OCI-LY7 (cell line): ENCODE data around the gene ZNF669. TPM values are rescaled to one million over a fixed set of nuclear protein-coding genes. Genes with fewer than 3 reads are reported as not detected.
"Not testable (repeated sequence)": the region's sequence is repeated elsewhere in the genome, so short reads cannot be mapped to it uniquely, and the experiment has no call there.

Experiments
- BruUV-seq: library from RNA; stranded (reverse); fragments of 400-500 nt; replicated peaks from 2 replicates; lab custom pipeline; 2021; lab: Mats Ljungman, UMichigan
- CTCF ChIA-PET: fragments of 300-600 bp; sonication (Branson Sonifier 250); formaldehyde crosslinking; loops from one replicate; lab custom pipeline; 2022; ENCODE audit warnings: antibody characterized with exemption; ENCODE audit not compliant: unreplicated experiment; lab: Charles Lee
- POLR2A ChIA-PET: fragments of 300-600 bp; sonication (Branson Sonifier 250); formaldehyde crosslinking; loops from one replicate; lab custom pipeline; 2022; ENCODE audit warnings: antibody characterized with exemption; lab: Charles Lee
- DNase-seq: peaks from one replicate; pipeline ENCODE4 v3.0.0-alpha.2; 2015; ENCODE audit warnings: low spot score
- H2AFZ ChIP-seq: fragments of 200-600 bp; sonication (generic), shearing (Covaris generic); 2 replicates; pipeline ENCODE4 v1.6.1; 2014; ENCODE audit warnings: mild to moderate bottlenecking, antibody characterized with exemption, low read length, moderate library complexity
- H3K27ac ChIP-seq: fragments of 200-600 bp; sonication (generic); 2 replicates; pipeline ENCODE4 v1.5.1; 2014; ENCODE audit warnings: mixed run types, low read depth, mild to moderate bottlenecking, moderate library complexity, low read length, inconsistent platforms; ENCODE audit not compliant: poor library complexity, severe bottlenecking
- H3K36me3 ChIP-seq: fragments of 200-600 bp; sonication (generic); 2 replicates; pipeline ENCODE4 v1.6.1; 2014; ENCODE audit warnings: mild to moderate bottlenecking, antibody characterized with exemption, low read length, moderate library complexity, mixed read lengths; ENCODE audit not compliant: insufficient read depth
- H3K4me1 ChIP-seq: fragments of 200-600 bp; sonication (generic); 2 replicates; pipeline ENCODE4 v1.5.1; 2014; ENCODE audit warnings: mild to moderate bottlenecking, low read length; ENCODE audit not compliant: insufficient read depth, poor library complexity, severe bottlenecking
- H3K4me2 ChIP-seq: fragments of 200-600 bp; sonication (generic); 2 replicates; pipeline ENCODE4 v1.6.1; 2014; ENCODE audit warnings: mild to moderate bottlenecking, low read length
- H3K4me3 ChIP-seq: fragments of 200-600 bp; sonication (generic); 2 replicates; pipeline ENCODE4 v1.5.1; 2014; ENCODE audit warnings: mild to moderate bottlenecking, low read depth, low read length; ENCODE audit not compliant: poor library complexity, severe bottlenecking
- H3K79me2 ChIP-seq: fragments of 200-600 bp; sonication (generic); 2 replicates; pipeline ENCODE4 v1.6.1; 2016; ENCODE audit warnings: low read depth, mild to moderate bottlenecking, low read length, moderate library complexity, mixed read lengths; ENCODE audit not compliant: insufficient read depth
- H3K9me2 ChIP-seq: fragments of 200-600 bp; sonication (generic); 2 replicates; pipeline ENCODE4 v1.6.1; 2016; ENCODE audit warnings: mild to moderate bottlenecking, low read length, mixed read lengths; ENCODE audit not compliant: insufficient read depth
- H3K9me3 ChIP-seq: fragments of 200-600 bp; sonication (generic); 2 replicates; pipeline ENCODE4 v1.6.1; 2014; ENCODE audit warnings: mild to moderate bottlenecking, mixed run types, low read length, mixed read lengths
- H4K20me1 ChIP-seq: fragments of 200-600 bp; sonication (generic); 2 replicates; pipeline ENCODE4 v1.6.1; 2014; ENCODE audit warnings: mild to moderate bottlenecking, antibody characterized with exemption, low read length, moderate library complexity, mixed read lengths; ENCODE audit not compliant: insufficient read depth
- CTCF ChIP-seq: fragments of 200-600 bp; sonication (generic); conservative IDR thresholded peaks from 2 replicates; pipeline ENCODE4 v1.5.1; 2014; ENCODE audit warnings: mild to moderate bottlenecking, antibody characterized with exemption, low read length, moderate library complexity, mixed read lengths
- EZH2phosphoT487 ChIP-seq: fragments of 200-600 bp; sonication (generic); IDR thresholded peaks from 2 replicates; pipeline ENCODE4 v1.6.1; 2018; ENCODE audit warnings: low read depth, borderline replicate concordance, mild to moderate bottlenecking, mixed run types, antibody characterized with exemption, low read length, moderate library complexity, mixed read lengths
- intact Hi-C: fragments of 100-400 bp; cut with micrococcal nuclease; formaldehyde crosslinking; loops from one replicate; pipeline ENCODE4 v1.10.0; 2022; ENCODE audit not compliant: unreplicated experiment
- total RNA-seq, 2 experiments: library from RNA; depleted of rRNA in 1 of 2; stranded (reverse); fragments of >200 nt in 1 of 2; shearing (Covaris generic) in 1 of 2; gene quantifications; 2 replicates each; pipeline ENCODE4 v1.2.3, GENCODE V29; 2014 to 2022

The ZNF669 gene
- total RNA-seq, 2 experiments from 2014 or later, result 13.6 to 16.9 TPM

DNA sequence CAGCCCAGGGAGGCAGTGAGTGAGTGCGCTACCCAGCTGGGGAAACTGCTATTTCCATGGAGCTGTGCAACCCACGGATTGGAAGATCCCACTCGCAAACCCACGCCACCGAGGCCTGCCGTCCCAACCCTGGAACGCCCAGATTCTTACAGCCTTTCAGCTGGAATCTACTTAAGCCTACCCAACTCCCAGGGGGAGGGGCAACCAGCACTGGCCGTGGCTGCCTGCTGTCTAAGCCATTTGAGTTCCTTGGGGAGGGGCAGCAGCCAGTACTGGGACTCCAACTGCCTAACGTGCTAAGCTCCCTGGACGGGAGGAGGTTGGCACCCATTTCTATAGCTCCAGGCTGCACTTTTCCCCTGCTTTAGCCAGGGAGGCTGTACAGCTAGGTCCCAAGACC lies 27.1 kb upstream of the ZNF669 start:
- ChIA-PET CTCF (no interaction called here), POLR2A (interaction anchor here (1.0 kb wide), 1 partner anchor 79 kb away, joined by 4 read pairs; no protein-coding TSS in a partner anchor)
- peaks cover 36% of the 10 kb centered on the region for H3K36me3 ChIP-seq
- H2AFZ ChIP-seq, result no peak overlapping the region
- H4K20me1 ChIP-seq, result no peaks in the 10 kb centered on the region
- H3K4me1 ChIP-seq, result peaks cover 5% of the 10 kb centered on the region
- H3K4me3 ChIP-seq, result no peak overlapping the region
- no peak for DNase-seq
- intact Hi-C loops, result no loop called here
- H3K79me2 ChIP-seq, result peaks cover 9% of the 10 kb centered on the region
- H3K27ac ChIP-seq, result no peak overlapping the region
- no TSS peak for BruUV-seq
- no peaks in the 10 kb centered on the region for H3K9me2 ChIP-seq
- TF ChIP-seq CTCF, result no peak
- TF ChIP-seq EZH2phosphoT487, result no peak
- H3K4me2 ChIP-seq, result no peak overlapping the region
- peaks cover 16% of the 10 kb centered on the region; the same call in 1 of the 2 replicates for H3K9me3 ChIP-seq

- peak overlapping the region; percentile 71 for H3K4me2 ChIP-seq
- H4K20me1 ChIP-seq, DNase-seq, H3K9me2 ChIP-seq, CTCF ChIA-PET, H3K4me1 ChIP-seq, H3K9me3 ChIP-seq, H2AFZ ChIP-seq, BruUV-seq, H3K79me2 ChIP-seq, H3K27ac ChIP-seq: not testable (repeated sequence)
- intact Hi-C loops, result loop anchor here (2.0 kb wide), 1 partner anchor 41 kb away; no protein-coding TSS in a partner anchor
- H3K36me3 ChIP-seq, result peaks cover 29% of the 10 kb centered on the region
- POLR2A ChIA-PET, result interaction anchor here (1.2 kb wide), 1 partner anchor 41 kb away, joined by 3 read pairs; no protein-coding TSS in a partner anchor
- peak overlapping the region; percentile 66 for H3K4me3 ChIP-seq
These were observed 23.5 kb upstream of the ZNF669 start for GRCh38 chr1:247127519-247128282.

- H3K36me3 ChIP-seq, result peaks cover 18% of the 10 kb centered on the region
- intact Hi-C loops, DNase-seq, CTCF ChIA-PET, H3K4me1 ChIP-seq, H3K4me2 ChIP-seq, H3K79me2 ChIP-seq, H3K9me3 ChIP-seq, POLR2A ChIA-PET, BruUV-seq, H3K27ac ChIP-seq, H4K20me1 ChIP-seq, H3K9me2 ChIP-seq, H3K4me3 ChIP-seq, H2AFZ ChIP-seq: not testable (repeated sequence)
These were observed 22.4 kb upstream of the ZNF669 start for GRCh38 chr1:247126601-247127000.

GRCh38 chr1:247126166-247126565 lies 22.0 kb upstream of the ZNF669 start:
- H3K9me3 ChIP-seq, H3K4me3 ChIP-seq, H3K4me2 ChIP-seq, CTCF ChIA-PET, H4K20me1 ChIP-seq, H3K27ac ChIP-seq, H2AFZ ChIP-seq, H3K9me2 ChIP-seq, H3K79me2 ChIP-seq, DNase-seq, H3K4me1 ChIP-seq, intact Hi-C loops, POLR2A ChIA-PET, BruUV-seq: not testable (repeated sequence)
- peaks cover 14% of the 10 kb centered on the region for H3K36me3 ChIP-seq
